WTC11 (cell line): ENCODE results near the gene SETD1B. TPM values are rescaled to one million over a fixed set of nuclear protein-coding genes. Genes with fewer than 3 reads are reported as not detected.
A peak's percentile ranks its signal among the peaks of the same experiment; 100 is the strongest.

Experiments
- ATAC-seq: fragments of 200-7000 bp; cut with Tn5 transposase; 2 replicates; pipeline ENCODE4 v1.10.0; 2021; ENCODE audit warnings: mild to moderate bottlenecking, moderate library complexity
- CTCF ChIA-PET: fragments of 300-600 bp; sonication (Branson Sonifier 250); formaldehyde crosslinking; loops from one replicate; lab custom pipeline; 2021; ENCODE audit warnings: antibody characterized with exemption; lab: Charles Lee
- POLR2A ChIA-PET: fragments of 350-600 bp; sonication (Branson Sonifier 250); formaldehyde crosslinking; loops from one replicate; lab custom pipeline; 2021; ENCODE audit warnings: antibody characterized with exemption; lab: Charles Lee
- DNase-seq: peaks from one replicate; pipeline ENCODE4 v3.0.0; 2021; ENCODE audit warnings: low spot score
- H3K27ac Mint-ChIP-seq: 2 replicates; pipeline ENCODE4 v1.8.0; 2021; ENCODE audit warnings: mixed read lengths
- H3K27me3 Mint-ChIP-seq: 2 replicates; pipeline ENCODE4 v1.8.0; 2021; ENCODE audit warnings: low read depth, mild to moderate bottlenecking, moderate library complexity, mixed read lengths
- H3K36me3 Mint-ChIP-seq: 2 replicates; pipeline ENCODE4 v1.8.0; 2021; ENCODE audit warnings: mixed read lengths
- H3K4me1 Mint-ChIP-seq: 2 replicates; pipeline ENCODE4 v1.8.0; 2022; ENCODE audit warnings: mixed read lengths
- H3K4me3 Mint-ChIP-seq: 2 replicates; pipeline ENCODE4 v1.8.0; 2021; ENCODE audit warnings: mild to moderate bottlenecking, moderate library complexity, mixed read lengths
- H3K9me3 Mint-ChIP-seq: 2 replicates; pipeline ENCODE4 v1.8.0; 2021; ENCODE audit warnings: mixed read lengths
- ETV6 ChIP-seq: sonication (generic); formaldehyde crosslinking; IDR thresholded peaks from 2 replicates; pipeline ENCODE4 v1.8.1; 2022; ENCODE audit warnings: mild to moderate bottlenecking, missing genetic modification reagents
- HMGA2 ChIP-seq: fragments of 250-450 bp; sonication (Bioruptor Pico); IDR thresholded peaks from 2 replicates; pipeline ENCODE4 v1.4.0; 2021; ENCODE audit warnings: mild to moderate bottlenecking, moderate library complexity
- JUN ChIP-seq: sonication (generic); formaldehyde crosslinking; IDR thresholded peaks from 2 replicates; pipeline ENCODE4 v1.8.0; 2023; ENCODE audit warnings: mild to moderate bottlenecking, missing genetic modification reagents
- NFYB ChIP-seq: sonication (generic); formaldehyde crosslinking; conservative IDR thresholded peaks from 2 replicates; pipeline ENCODE4 v1.8.0; 2022; ENCODE audit warnings: low read depth, missing genetic modification reagents
- OVOL2 ChIP-seq: fragments of 250-450 bp; sonication (Bioruptor Pico); IDR thresholded peaks from 2 replicates; pipeline ENCODE4 v1.9.0; 2021; ENCODE audit warnings: mild to moderate bottlenecking, borderline replicate concordance
- SOX15 ChIP-seq: fragments of 250-450 bp; sonication (Bioruptor Pico); IDR thresholded peaks from 2 replicates; pipeline ENCODE4 v1.9.0; 2021; ENCODE audit warnings: mild to moderate bottlenecking
- SP1 ChIP-seq: sonication (generic); formaldehyde crosslinking; conservative IDR thresholded peaks from 2 replicates; pipeline ENCODE4 v1.8.1; 2022; ENCODE audit warnings: missing genetic modification reagents
- TP53 ChIP-seq: sonication (generic); formaldehyde crosslinking; IDR thresholded peaks from 2 replicates; pipeline ENCODE4 v1.8.1; 2023; ENCODE audit warnings: mild to moderate bottlenecking, missing genetic modification reagents
- ZNF232 ChIP-seq: sonication (generic); formaldehyde crosslinking; IDR thresholded peaks from 2 replicates; pipeline ENCODE4 v1.8.0; 2022; ENCODE audit warnings: mild to moderate bottlenecking, missing genetic modification reagents
- ZNF317 ChIP-seq: sonication (generic); formaldehyde crosslinking; IDR thresholded peaks from 2 replicates; pipeline ENCODE4 v1.8.1; 2023; ENCODE audit warnings: low read depth, mild to moderate bottlenecking, moderate library complexity, missing genetic modification reagents, borderline replicate concordance
- total RNA-seq: library from RNA; stranded (reverse); gene quantifications from 3 replicates; pipeline ENCODE4 v1.2.3, GENCODE V29; 2021
- TF ChIP-seq, protein P1 (sequence below): sonication (generic); formaldehyde crosslinking; IDR thresholded peaks from 2 replicates; pipeline ENCODE4 v1.8.1; 2023; ENCODE audit warnings: mild to moderate bottlenecking, missing genetic modification reagents, moderate library complexity
- TF ChIP-seq, protein P2 (sequence below): fragments of 250-450 bp; sonication (Bioruptor Pico); conservative IDR thresholded peaks from 2 replicates; pipeline ENCODE4 v1.9.0; 2021; ENCODE audit warnings: mild to moderate bottlenecking
- TF ChIP-seq, protein P3 (sequence below): fragments of 200-600 bp; IDR thresholded peaks from 2 replicates; pipeline ENCODE4 v1.8.0; 2022; ENCODE audit warnings: antibody characterized with exemption
- TF ChIP-seq, protein P4 (sequence below): sonication (generic); formaldehyde crosslinking; IDR thresholded peaks from 2 replicates; pipeline ENCODE4 v1.8.1; 2022; ENCODE audit warnings: mild to moderate bottlenecking, missing genetic modification reagents, moderate library complexity, borderline replicate concordance
- TF ChIP-seq, protein P5 (sequence below): sonication (generic); formaldehyde crosslinking; IDR thresholded peaks from 2 replicates; pipeline ENCODE4 v1.8.1; 2023; ENCODE audit warnings: mild to moderate bottlenecking, missing genetic modification reagents
- TF ChIP-seq, protein P6 (sequence below): sonication (generic); formaldehyde crosslinking; IDR thresholded peaks from 2 replicates; pipeline ENCODE4 v1.8.0; 2022; ENCODE audit warnings: missing genetic modification reagents
- TF ChIP-seq, protein P7 (sequence below): sonication (generic); formaldehyde crosslinking; IDR thresholded peaks from 2 replicates; pipeline ENCODE4 v1.8.0; 2022; ENCODE audit warnings: mild to moderate bottlenecking, missing genetic modification reagents
- TF ChIP-seq, protein P8 (sequence below): sonication (generic); formaldehyde crosslinking; IDR thresholded peaks from 2 replicates; pipeline ENCODE4 v1.8.1; 2022; ENCODE audit warnings: missing genetic modification reagents, borderline replicate concordance
- TF ChIP-seq, protein P9 (sequence below): fragments of 250-450 bp; sonication (Bioruptor Pico); IDR thresholded peaks from 2 replicates; pipeline ENCODE4 v2.1.2; 2022; ENCODE audit warnings: mild to moderate bottlenecking, moderate library complexity

The SETD1B gene
- total RNA-seq, 1 experiment from 2014 or later, result 19.5 TPM

DNA sequence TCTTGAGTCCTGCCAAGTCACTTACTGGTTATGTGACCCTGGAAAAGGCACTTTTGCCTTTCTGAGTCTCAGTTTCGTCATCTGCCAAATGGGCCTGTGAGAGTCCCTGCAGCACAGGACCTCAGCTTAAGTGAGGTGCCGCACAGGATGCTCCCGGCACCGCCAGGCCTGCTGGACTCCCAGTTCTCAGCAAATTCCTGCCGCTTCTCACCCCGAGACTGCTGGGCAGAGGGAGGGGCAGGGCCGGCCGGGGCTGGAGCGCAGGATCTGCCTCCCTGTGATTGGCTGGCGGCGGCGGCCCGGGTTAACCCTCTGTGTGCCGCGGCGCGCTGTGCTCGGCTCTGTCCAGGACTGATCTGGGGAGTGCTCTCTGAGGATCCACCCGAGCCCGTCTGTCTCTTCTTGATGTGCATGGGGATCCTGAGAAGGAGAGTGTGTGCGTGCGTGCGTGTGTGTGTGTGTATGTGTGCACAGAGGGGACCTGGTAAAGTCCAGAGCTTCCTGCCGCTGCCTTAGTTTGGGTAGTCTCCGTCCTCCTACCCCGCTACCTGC is 8.6 kb downstream of the SETD1B start:
- peak overlapping the region; percentile 86 for H3K27ac Mint-ChIP-seq
- H3K4me3 Mint-ChIP-seq, result peak overlapping the region; percentile 87
- CTCF ChIA-PET, result interaction anchor here (0.5 to 11.9 kb wide), 47 partner anchors 10 to 477 kb away, joined by 3 to 532 read pairs (median 4); partner anchors contain the start of genes ANAPC5, B3GNT4, CFAP251 and DIABLO
- H3K9me3 Mint-ChIP-seq, result no peaks in the 10 kb centered on the region
- H3K36me3 Mint-ChIP-seq, result peaks cover 19% of the 10 kb centered on the region
- H3K4me1 Mint-ChIP-seq, result peaks cover 24% of the 10 kb centered on the region
- DNase-seq (peak; percentile 86), ATAC-seq (peak; percentile 80)
- H3K27me3 Mint-ChIP-seq, result no peaks in the 10 kb centered on the region
- POLR2A ChIA-PET, result interaction anchor here (0.6 to 8.7 kb wide), 5 partner anchors 12 to 101 kb away, joined by 3 to 161 read pairs (median 4); partner anchors contain the start of genes PSMD9 and RHOF
- TF ChIP-seq SP1 (CRISPR knock-in tag), result no peak
- TF ChIP-seq, protein P1, sequence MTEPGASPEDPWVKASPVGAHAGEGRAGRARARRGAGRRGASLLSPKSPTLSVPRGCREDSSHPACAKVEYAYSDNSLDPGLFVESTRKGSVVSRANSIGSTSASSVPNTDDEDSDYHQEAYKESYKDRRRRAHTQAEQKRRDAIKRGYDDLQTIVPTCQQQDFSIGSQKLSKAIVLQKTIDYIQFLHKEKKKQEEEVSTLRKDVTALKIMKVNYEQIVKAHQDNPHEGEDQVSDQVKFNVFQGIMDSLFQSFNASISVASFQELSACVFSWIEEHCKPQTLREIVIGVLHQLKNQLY (CRISPR knock-in tag), result no peak
- TF ChIP-seq, protein P2, sequence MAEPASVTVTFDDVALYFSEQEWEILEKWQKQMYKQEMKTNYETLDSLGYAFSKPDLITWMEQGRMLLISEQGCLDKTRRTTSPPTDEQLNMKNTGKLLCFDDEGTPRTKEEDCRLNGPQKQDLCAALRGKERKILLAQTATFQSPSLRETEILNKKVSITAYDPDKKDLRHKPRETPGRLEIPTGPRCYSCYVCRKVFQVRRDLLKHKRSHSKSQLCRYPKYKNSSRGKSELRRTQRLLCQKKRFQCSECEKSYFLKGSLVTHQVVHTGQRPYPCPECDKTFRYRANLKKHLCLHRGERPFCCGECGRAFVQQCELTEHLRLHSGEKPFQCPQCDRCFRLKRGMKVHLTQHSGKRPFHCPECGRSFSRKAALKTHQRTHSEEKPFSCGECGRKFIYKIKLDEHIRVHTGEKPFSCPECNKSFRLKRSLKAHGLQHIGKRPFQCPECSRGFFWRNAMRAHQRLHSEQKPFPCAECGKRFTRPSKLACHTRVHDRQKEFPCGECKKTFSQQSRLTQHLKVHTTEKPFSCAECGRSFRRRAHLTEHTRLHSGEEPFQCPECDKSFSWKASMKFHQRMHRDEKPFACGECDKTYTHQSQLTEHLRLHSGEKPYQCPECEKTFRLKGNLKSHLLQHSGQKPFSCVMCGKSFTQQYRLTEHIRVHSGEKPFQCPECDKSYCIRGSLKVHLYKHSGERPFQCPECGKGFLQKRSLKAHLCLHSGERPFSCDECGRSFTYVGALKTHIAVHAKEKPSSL (CRISPR knock-in tag), result no peak
- TF ChIP-seq OVOL2, result no peak
- 0 out of 2 replicates have a peak, but pooled peaks have one; percentile 35 for TF ChIP-seq ZNF232
- TF ChIP-seq ETV6, result no peak
- TF ChIP-seq, protein P3, sequence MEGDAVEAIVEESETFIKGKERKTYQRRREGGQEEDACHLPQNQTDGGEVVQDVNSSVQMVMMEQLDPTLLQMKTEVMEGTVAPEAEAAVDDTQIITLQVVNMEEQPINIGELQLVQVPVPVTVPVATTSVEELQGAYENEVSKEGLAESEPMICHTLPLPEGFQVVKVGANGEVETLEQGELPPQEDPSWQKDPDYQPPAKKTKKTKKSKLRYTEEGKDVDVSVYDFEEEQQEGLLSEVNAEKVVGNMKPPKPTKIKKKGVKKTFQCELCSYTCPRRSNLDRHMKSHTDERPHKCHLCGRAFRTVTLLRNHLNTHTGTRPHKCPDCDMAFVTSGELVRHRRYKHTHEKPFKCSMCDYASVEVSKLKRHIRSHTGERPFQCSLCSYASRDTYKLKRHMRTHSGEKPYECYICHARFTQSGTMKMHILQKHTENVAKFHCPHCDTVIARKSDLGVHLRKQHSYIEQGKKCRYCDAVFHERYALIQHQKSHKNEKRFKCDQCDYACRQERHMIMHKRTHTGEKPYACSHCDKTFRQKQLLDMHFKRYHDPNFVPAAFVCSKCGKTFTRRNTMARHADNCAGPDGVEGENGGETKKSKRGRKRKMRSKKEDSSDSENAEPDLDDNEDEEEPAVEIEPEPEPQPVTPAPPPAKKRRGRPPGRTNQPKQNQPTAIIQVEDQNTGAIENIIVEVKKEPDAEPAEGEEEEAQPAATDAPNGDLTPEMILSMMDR, result 0 out of 2 replicates have a peak, but pooled peaks have one; percentile 15
- TF ChIP-seq, protein P4, sequence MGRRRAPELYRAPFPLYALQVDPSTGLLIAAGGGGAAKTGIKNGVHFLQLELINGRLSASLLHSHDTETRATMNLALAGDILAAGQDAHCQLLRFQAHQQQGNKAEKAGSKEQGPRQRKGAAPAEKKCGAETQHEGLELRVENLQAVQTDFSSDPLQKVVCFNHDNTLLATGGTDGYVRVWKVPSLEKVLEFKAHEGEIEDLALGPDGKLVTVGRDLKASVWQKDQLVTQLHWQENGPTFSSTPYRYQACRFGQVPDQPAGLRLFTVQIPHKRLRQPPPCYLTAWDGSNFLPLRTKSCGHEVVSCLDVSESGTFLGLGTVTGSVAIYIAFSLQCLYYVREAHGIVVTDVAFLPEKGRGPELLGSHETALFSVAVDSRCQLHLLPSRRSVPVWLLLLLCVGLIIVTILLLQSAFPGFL, result no peak
- TF ChIP-seq JUN, result no peak
- TF ChIP-seq, protein P5, sequence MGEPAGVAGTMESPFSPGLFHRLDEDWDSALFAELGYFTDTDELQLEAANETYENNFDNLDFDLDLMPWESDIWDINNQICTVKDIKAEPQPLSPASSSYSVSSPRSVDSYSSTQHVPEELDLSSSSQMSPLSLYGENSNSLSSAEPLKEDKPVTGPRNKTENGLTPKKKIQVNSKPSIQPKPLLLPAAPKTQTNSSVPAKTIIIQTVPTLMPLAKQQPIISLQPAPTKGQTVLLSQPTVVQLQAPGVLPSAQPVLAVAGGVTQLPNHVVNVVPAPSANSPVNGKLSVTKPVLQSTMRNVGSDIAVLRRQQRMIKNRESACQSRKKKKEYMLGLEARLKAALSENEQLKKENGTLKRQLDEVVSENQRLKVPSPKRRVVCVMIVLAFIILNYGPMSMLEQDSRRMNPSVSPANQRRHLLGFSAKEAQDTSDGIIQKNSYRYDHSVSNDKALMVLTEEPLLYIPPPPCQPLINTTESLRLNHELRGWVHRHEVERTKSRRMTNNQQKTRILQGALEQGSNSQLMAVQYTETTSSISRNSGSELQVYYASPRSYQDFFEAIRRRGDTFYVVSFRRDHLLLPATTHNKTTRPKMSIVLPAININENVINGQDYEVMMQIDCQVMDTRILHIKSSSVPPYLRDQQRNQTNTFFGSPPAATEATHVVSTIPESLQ, result no peak
- no peak for TF ChIP-seq ZNF317 (CRISPR knock-in tag)
- TF ChIP-seq, protein P6, sequence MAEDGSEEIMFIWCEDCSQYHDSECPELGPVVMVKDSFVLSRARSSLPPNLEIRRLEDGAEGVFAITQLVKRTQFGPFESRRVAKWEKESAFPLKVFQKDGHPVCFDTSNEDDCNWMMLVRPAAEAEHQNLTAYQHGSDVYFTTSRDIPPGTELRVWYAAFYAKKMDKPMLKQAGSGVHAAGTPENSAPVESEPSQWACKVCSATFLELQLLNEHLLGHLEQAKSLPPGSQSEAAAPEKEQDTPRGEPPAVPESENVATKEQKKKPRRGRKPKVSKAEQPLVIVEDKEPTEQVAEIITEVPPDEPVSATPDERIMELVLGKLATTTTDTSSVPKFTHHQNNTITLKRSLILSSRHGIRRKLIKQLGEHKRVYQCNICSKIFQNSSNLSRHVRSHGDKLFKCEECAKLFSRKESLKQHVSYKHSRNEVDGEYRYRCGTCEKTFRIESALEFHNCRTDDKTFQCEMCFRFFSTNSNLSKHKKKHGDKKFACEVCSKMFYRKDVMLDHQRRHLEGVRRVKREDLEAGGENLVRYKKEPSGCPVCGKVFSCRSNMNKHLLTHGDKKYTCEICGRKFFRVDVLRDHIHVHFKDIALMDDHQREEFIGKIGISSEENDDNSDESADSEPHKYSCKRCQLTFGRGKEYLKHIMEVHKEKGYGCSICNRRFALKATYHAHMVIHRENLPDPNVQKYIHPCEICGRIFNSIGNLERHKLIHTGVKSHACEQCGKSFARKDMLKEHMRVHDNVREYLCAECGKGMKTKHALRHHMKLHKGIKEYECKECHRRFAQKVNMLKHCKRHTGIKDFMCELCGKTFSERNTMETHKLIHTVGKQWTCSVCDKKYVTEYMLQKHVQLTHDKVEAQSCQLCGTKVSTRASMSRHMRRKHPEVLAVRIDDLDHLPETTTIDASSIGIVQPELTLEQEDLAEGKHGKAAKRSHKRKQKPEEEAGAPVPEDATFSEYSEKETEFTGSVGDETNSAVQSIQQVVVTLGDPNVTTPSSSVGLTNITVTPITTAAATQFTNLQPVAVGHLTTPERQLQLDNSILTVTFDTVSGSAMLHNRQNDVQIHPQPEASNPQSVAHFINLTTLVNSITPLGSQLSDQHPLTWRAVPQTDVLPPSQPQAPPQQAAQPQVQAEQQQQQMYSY (CRISPR knock-in tag), result no peak; the same call in 1 of the 2 replicates
- TF ChIP-seq, protein P7, sequence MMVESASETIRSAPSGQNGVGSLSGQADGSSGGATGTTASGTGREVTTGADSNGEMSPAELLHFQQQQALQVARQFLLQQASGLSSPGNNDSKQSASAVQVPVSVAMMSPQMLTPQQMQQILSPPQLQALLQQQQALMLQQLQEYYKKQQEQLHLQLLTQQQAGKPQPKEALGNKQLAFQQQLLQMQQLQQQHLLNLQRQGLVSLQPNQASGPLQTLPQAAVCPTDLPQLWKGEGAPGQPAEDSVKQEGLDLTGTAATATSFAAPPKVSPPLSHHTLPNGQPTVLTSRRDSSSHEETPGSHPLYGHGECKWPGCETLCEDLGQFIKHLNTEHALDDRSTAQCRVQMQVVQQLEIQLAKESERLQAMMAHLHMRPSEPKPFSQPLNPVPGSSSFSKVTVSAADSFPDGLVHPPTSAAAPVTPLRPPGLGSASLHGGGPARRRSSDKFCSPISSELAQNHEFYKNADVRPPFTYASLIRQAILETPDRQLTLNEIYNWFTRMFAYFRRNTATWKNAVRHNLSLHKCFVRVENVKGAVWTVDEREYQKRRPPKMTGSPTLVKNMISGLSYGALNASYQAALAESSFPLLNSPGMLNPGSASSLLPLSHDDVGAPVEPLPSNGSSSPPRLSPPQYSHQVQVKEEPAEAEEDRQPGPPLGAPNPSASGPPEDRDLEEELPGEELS (CRISPR knock-in tag), result no peak
- TF ChIP-seq SOX15 (CRISPR knock-in tag), result no peak
- no peak; the same call in 1 of the 2 replicates for TF ChIP-seq NFYB
- TF ChIP-seq, protein P8, sequence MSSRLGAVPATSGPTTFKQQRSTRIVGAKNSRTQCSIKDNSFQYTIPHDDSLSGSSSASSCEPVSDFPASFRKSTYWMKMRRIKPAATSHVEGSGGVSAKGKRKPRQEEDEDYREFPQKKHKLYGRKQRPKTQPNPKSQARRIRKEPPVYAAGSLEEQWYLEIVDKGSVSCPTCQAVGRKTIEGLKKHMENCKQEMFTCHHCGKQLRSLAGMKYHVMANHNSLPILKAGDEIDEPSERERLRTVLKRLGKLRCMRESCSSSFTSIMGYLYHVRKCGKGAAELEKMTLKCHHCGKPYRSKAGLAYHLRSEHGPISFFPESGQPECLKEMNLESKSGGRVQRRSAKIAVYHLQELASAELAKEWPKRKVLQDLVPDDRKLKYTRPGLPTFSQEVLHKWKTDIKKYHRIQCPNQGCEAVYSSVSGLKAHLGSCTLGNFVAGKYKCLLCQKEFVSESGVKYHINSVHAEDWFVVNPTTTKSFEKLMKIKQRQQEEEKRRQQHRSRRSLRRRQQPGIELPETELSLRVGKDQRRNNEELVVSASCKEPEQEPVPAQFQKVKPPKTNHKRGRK, result no peak
- no peak for TF ChIP-seq HMGA2 (CRISPR knock-in tag)
- TF ChIP-seq, protein P9, sequence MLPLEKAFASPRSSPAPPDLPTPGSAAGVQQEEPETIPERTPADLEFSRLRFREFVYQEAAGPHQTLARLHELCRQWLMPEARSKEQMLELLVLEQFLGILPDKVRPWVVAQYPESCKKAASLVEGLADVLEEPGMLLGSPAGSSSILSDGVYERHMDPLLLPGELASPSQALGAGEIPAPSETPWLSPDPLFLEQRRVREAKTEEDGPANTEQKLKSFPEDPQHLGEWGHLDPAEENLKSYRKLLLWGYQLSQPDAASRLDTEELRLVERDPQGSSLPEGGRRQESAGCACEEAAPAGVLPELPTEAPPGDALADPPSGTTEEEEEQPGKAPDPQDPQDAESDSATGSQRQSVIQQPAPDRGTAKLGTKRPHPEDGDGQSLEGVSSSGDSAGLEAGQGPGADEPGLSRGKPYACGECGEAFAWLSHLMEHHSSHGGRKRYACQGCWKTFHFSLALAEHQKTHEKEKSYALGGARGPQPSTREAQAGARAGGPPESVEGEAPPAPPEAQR (CRISPR knock-in tag), result no peak
- TF ChIP-seq TP53, result no peak
